BJ (cell line): ENCODE results near the gene GRID2IP. TPM values are rescaled to one million over a fixed set of nuclear protein-coding genes. Genes with fewer than 3 reads are reported as not detected.
"Not testable (repeated sequence)": the region's sequence is repeated elsewhere in the genome, so short reads cannot be mapped to it uniquely, and the experiment has no call there.

Source experiments
- CTCF ChIA-PET: fragments of 350-600 bp; formaldehyde crosslinking; extraction: SDS; loops from one replicate; lab custom pipeline; 2021; ENCODE audit warnings: antibody characterized with exemption, inconsistent platforms; lab: Yijun Ruan, JAX
- POLR2A ChIA-PET: fragments of 300-600 bp; sonication (Branson Sonifier 250); formaldehyde crosslinking; extraction: SDS; loops from one replicate; lab custom pipeline; 2021; ENCODE audit warnings: antibody characterized with exemption; lab: Charles Lee
- DNase-seq: peaks from one replicate; pipeline ENCODE4 v3.0.0-alpha.2; 2011; ENCODE audit warnings: low read depth
- H3K27me3 ChIP-seq: 2 replicates; pipeline ENCODE4 v1.6.0; 2011; ENCODE audit warnings: low read length; ENCODE audit not compliant: control insufficient read depth, insufficient read depth
- H3K36me3 ChIP-seq: 2 replicates; pipeline ENCODE4 v1.5.1; 2011; ENCODE audit warnings: low read length; ENCODE audit not compliant: control insufficient read depth, insufficient read depth
- H3K4me3 ChIP-seq: 2 replicates; pipeline ENCODE4 v1.5.1; 2011; ENCODE audit warnings: low read depth, mild to moderate bottlenecking, control low read depth, low read length
- CTCF ChIP-seq: IDR thresholded peaks from 2 replicates; pipeline ENCODE4 v1.5.1; 2011; ENCODE audit warnings: low read depth, mild to moderate bottlenecking, control low read depth, inconsistent platforms, low read length, moderate library complexity; ENCODE audit not compliant: insufficient read depth
- polyA plus RNA-seq: library from polyadenylated mRNA; depleted of rRNA; stranded (reverse); fragments of >200 nt; gene quantifications from 2 replicates; pipeline ENCODE4 v1.2.3, GENCODE V29; 2011; rRNA removed

GRID2IP gene
- polyA plus RNA-seq, 1 experiment = not detected

DNA sequence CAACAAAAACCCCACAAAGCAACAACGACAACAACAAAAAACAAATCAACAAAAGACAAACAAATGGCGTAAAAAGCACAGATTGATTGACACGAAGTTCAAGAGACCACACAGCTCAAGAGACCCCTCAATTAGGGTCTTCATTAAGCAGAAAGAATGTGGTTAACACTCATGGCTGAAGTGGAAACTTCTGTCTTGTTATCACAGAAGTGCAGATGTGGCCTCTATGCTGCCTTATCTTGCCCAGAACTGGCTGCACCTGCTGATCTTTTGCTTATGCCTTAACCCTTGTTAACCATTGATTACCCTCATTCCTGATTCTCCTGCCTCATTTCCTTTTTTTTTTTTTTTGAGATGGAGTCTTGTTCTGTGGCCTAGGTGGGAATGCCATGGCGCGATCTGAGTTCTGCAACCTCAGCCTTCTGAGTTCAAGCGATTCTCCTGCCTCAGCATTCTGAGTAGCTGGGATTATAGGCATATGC, 100.0 kb downstream of the GRID2IP start:
- no peaks in the 10 kb centered on the region for H3K36me3 ChIP-seq
- ChIA-PET CTCF (no interaction called here), POLR2A (no interaction called here)
- TF ChIP-seq CTCF = no peak
- H3K4me3 ChIP-seq = no peak overlapping the region
- no peak for DNase-seq
- H3K27me3 ChIP-seq = no peaks in the 10 kb centered on the region

DNA sequence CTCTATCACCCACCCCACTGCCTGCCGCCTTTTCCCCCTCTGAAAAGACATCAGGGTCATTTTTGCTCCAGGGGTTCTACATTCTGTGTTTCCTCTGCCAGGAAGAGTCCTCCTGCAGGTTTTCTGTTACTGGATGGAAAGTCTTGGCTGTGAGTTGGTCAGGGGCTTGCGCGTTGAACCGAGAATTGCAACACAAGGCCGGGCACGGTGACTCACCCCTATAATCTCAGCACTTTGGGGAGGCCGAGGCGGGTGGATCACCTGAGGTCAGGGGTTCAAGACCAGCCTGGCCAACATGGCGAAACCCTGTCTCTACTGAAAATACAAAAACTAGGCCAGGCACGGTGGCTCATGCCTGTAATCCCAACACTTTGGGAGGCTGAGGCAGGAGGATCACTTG, 100.7 kb downstream of the GRID2IP start:
- POLR2A ChIA-PET, H3K4me3 ChIP-seq, CTCF ChIA-PET, H3K36me3 ChIP-seq, H3K27me3 ChIP-seq, DNase-seq: not testable (repeated sequence)

DNA sequence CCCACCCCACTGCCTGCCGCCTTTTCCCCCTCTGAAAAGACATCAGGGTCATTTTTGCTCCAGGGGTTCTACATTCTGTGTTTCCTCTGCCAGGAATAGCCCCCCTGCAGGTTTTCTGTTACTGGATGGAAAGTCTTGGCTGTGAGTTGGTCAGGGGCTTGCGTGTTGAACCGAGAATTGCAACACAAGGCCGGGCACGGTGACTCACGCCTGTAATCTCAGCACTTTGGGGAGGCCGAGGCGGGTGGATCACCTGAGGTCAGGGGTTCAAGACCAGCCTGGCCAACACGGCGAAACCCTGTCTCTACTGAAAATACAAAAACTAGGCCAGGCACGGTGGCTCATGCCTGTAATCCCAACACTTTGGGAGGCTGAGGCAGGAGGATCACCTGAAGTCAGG, 101.4 kb downstream of the GRID2IP start:
- H3K4me3 ChIP-seq, H3K36me3 ChIP-seq, POLR2A ChIA-PET, DNase-seq, H3K27me3 ChIP-seq, CTCF ChIA-PET: not testable (repeated sequence)

- TF ChIP-seq CTCF = no peak
- H3K36me3 ChIP-seq = peaks cover 6% of the 10 kb centered on the region
- H3K27me3 ChIP-seq = no peaks in the 10 kb centered on the region
- ChIA-PET CTCF (interaction anchor here (1.8 kb wide), 1 partner anchor 14 kb away, joined by 4 read pairs; no protein-coding TSS in a partner anchor), POLR2A (no interaction called here)
- no peak for DNase-seq
- H3K4me3 ChIP-seq = no peak overlapping the region
Observed at GRCh38 chr7:6448943-6449543, 102.2 kb downstream of the GRID2IP start.

GRCh38 chr7:6447581-6448199, 103.6 kb downstream of the GRID2IP start, which contains the start of gene DAGLB:
Gene DAGLB, minus strand, starts transcription at chr7:6447954. Its CDS starts 112 bp downstream, at chr7:6447842.
- CTCF ChIA-PET = interaction anchor here (1.8 kb wide), 1 partner anchor 15 kb away, joined by 4 read pairs; no protein-coding TSS in a partner anchor
- TF ChIP-seq CTCF = no peak
- H3K4me3 ChIP-seq = peak within 1 kb of the TSS; percentile 100
- POLR2A ChIA-PET = interaction anchor here (0.5 kb wide), 1 partner anchor 62 kb away, joined by 4 read pairs; no protein-coding TSS in a partner anchor
- DNase-seq = peak; percentile 50
- H3K36me3 ChIP-seq = peaks cover 6% of the 10 kb centered on the region
- no peaks in the 10 kb centered on the region for H3K27me3 ChIP-seq

Other genes with a start within 250 kb of the GRID2IP start
- 17.5 and 20.8 TPM in 2 replicates for gene FAM220A, start 202.5 kb downstream of the GRID2IP start, polyA plus RNA-seq
- 381 and 427 TPM in 2 replicates for gene RAC1, start 176.9 kb downstream of the GRID2IP start, polyA plus RNA-seq
- 32.7 and 40.5 TPM in 2 replicates for gene DAGLB, start 103.5 kb downstream of the GRID2IP start, polyA plus RNA-seq
- gene KDELR2, start 67.3 kb downstream of the GRID2IP start, polyA plus RNA-seq = 237 and 301 TPM in 2 replicates
- gene ZDHHC4, start 26.0 kb upstream of the GRID2IP start, polyA plus RNA-seq = 113 and 116 TPM in 2 replicates
- 16.0 and 22.6 TPM in 2 replicates for gene INTS15, start 38.6 kb upstream of the GRID2IP start, polyA plus RNA-seq
- gene ZNF853, start 64.1 kb upstream of the GRID2IP start, polyA plus RNA-seq = 1.6 and 2.0 TPM in 2 replicates
- 4.6 and 5.2 TPM in 2 replicates for gene ZNF316, start 85.9 kb upstream of the GRID2IP start, polyA plus RNA-seq
- 10.9 and 15.5 TPM in 2 replicates for gene ZNF12, start 155.5 kb upstream of the GRID2IP start, polyA plus RNA-seq
- 0.09 TPM in 1 of 2 replicates, not detected in the other for gene RSPH10B2, start 202.6 kb upstream of the GRID2IP start, polyA plus RNA-seq